Hepatocyte (in vitro differentiated cells): ENCODE measurements around the gene PER1. TPM values are rescaled to one million over a fixed set of nuclear protein-coding genes. Genes with fewer than 3 reads are reported as not detected.

Source experiments
- DNase-seq: peaks from one replicate; pipeline ENCODE4 v3.0.0-alpha.2; 2016; ENCODE audit warnings: low spot score
- H2AFZ ChIP-seq: fragments of 200-600 bp; sonication (generic); 2 replicates; pipeline ENCODE4 v1.6.0; 2016; ENCODE audit warnings: antibody characterized with exemption, mild to moderate bottlenecking
- H3K27ac ChIP-seq: fragments of 200-600 bp; sonication (generic); 2 replicates; pipeline ENCODE4 v1.5.1; 2016; ENCODE audit warnings: mild to moderate bottlenecking
- H3K27me3 ChIP-seq: fragments of 200-600 bp; sonication (generic); 2 replicates; pipeline ENCODE4 v1.6.1; 2016
- H3K36me3 ChIP-seq: fragments of 200-600 bp; sonication (generic); replicated peaks from 2 replicates; pipeline ENCODE4 v1.5.1; 2016; ENCODE audit warnings: low read depth; ENCODE audit not compliant: insufficient read depth
- H3K4me1 ChIP-seq: fragments of 200-600 bp; sonication (generic); 2 replicates; pipeline ENCODE4 v1.5.1; 2016; ENCODE audit warnings: mild to moderate bottlenecking, moderate library complexity; ENCODE audit not compliant: insufficient read depth
- H3K4me2 ChIP-seq: fragments of 200-600 bp; sonication (generic); 2 replicates; pipeline ENCODE4 v1.6.0; 2016
- H3K4me3 ChIP-seq: fragments of 200-600 bp; sonication (generic); 2 replicates; pipeline ENCODE4 v1.5.1; 2016; ENCODE audit warnings: mild to moderate bottlenecking
- H3K79me2 ChIP-seq: fragments of 200-600 bp; sonication (generic); 2 replicates; pipeline ENCODE4 v1.6.0; 2017; ENCODE audit warnings: mild to moderate bottlenecking
- H3K9me2 ChIP-seq: fragments of 200-600 bp; sonication (generic); replicated peaks from 2 replicates; pipeline ENCODE4 v1.6.0; 2017; ENCODE audit warnings: mild to moderate bottlenecking; ENCODE audit not compliant: insufficient read depth
- H3K9me3 ChIP-seq: fragments of 200-600 bp; sonication (generic); 2 replicates; pipeline ENCODE4 v1.5.1; 2016; ENCODE audit warnings: low read depth, mild to moderate bottlenecking
- H4K20me1 ChIP-seq: fragments of 200-600 bp; sonication (generic); 2 replicates; pipeline ENCODE4 v1.6.0; 2016; ENCODE audit warnings: mild to moderate bottlenecking; ENCODE audit not compliant: insufficient read depth, poor library complexity, severe bottlenecking
- EZH2 ChIP-seq: fragments of 200-600 bp; sonication (generic); IDR thresholded peaks from 2 replicates; pipeline ENCODE4 v1.6.1; 2016; ENCODE audit warnings: antibody characterized with exemption, mild to moderate bottlenecking, borderline replicate concordance
- EZH2phosphoT487 ChIP-seq: fragments of 200-600 bp; sonication (generic); IDR thresholded peaks from one replicate; pipeline ENCODE4 v1.6.1; 2018; ENCODE audit warnings: antibody characterized with exemption, mild to moderate bottlenecking, low read depth, moderate library complexity; ENCODE audit not compliant: unreplicated experiment, severe bottlenecking
- WGBS: methylation state at CpG from one replicate; pipeline ENCODE4 v1.1.6; 2016; ENCODE audit warnings: low lambda C conversion rate; ENCODE audit errors: missing lambda C conversion rate; 5-methylcytosine and 5-hydroxymethylcytosine counted together
- polyA plus RNA-seq: library from polyadenylated mRNA; unstranded; fragments of >200 nt; fragmentation: Nextera tagmentation; extraction: Ambion mirVana; gene quantifications from 2 replicates; pipeline ENCODE4 v1.2.1, GENCODE V29; 2016
- total RNA-seq: library from RNA; depleted of rRNA; stranded (reverse); fragments of >200 nt; gene quantifications from 2 replicates; pipeline ENCODE4 v1.2.3, GENCODE V29; 2014
- TF ChIP-seq, protein P1 (sequence below): fragments of 200-600 bp; sonication (generic); IDR thresholded peaks from 2 replicates; pipeline ENCODE4 v1.5.1; 2016; ENCODE audit warnings: antibody characterized with exemption, mild to moderate bottlenecking; ENCODE audit not compliant: poor library complexity

PER1 gene
- total and polyA plus RNA-seq, 2 experiments from 2014 or later, result 36.5 to 107 TPM

DNA sequence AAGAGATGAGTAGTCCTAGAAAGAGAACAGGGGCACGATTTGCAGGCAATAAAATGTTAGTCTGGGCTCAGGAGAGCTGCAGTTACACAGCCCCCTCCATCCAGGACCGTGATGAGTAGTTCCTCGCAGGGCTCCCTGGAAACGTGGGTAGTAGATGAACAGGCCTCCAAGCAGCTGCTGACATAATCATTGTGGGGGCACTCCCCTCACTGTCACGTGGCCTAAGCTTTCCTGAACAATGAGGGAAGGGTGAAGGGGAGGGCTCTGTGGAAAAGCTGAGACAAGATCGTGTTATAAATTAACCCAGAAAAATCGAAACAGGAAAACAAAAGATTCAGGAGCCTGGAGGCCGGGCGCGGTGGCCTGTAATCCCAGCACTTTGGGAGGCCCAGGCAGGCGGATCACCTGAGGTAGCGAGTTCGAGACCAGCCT, 1.3 kb upstream of the PER1 start:
- H3K4me1 ChIP-seq, result peaks cover 33% of the 10 kb centered on the region

DNA sequence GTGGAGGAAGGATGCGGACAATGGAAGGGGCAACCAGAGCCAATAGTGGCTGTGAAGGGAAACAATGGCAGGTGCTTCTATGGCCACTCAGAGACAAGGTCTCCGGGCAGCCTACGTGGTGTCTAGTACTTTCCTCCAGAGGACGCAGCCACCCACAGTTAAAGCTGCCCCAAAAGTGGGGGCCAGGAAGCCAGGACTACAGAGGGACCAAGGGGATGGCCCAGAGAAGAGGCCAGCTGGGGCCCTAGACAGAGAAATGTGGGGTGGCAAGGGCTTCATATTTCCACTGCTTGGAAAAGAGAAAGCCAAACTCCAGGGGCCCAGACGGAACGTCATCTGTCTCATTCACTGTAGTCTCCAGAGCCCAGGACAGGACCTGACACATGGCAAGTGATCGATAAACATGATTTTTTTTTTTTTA, 837 bp upstream of the PER1 start:
- H3K4me3 ChIP-seq, result no peak overlapping the region
- peak overlapping the region; percentile 87 for H3K4me2 ChIP-seq
- H3K9me2 ChIP-seq, result no peaks in the 10 kb centered on the region
- H2AFZ ChIP-seq, result no peak overlapping the region
- H3K4me1 ChIP-seq, result peaks cover 33% of the 10 kb centered on the region
- peaks cover 36% of the 10 kb centered on the region for H4K20me1 ChIP-seq
- DNase-seq, result no peak
- H3K36me3 ChIP-seq, result no peaks in the 10 kb centered on the region
- no peaks in the 10 kb centered on the region for H3K27me3 ChIP-seq
- TF ChIP-seq EZH2 (no peak), EZH2phosphoT487 (no peak)
- TF ChIP-seq, protein P1, sequence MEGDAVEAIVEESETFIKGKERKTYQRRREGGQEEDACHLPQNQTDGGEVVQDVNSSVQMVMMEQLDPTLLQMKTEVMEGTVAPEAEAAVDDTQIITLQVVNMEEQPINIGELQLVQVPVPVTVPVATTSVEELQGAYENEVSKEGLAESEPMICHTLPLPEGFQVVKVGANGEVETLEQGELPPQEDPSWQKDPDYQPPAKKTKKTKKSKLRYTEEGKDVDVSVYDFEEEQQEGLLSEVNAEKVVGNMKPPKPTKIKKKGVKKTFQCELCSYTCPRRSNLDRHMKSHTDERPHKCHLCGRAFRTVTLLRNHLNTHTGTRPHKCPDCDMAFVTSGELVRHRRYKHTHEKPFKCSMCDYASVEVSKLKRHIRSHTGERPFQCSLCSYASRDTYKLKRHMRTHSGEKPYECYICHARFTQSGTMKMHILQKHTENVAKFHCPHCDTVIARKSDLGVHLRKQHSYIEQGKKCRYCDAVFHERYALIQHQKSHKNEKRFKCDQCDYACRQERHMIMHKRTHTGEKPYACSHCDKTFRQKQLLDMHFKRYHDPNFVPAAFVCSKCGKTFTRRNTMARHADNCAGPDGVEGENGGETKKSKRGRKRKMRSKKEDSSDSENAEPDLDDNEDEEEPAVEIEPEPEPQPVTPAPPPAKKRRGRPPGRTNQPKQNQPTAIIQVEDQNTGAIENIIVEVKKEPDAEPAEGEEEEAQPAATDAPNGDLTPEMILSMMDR, result no peak
- H3K27ac ChIP-seq, result peak overlapping the region; percentile 99
- peaks cover 53% of the 10 kb centered on the region for H3K79me2 ChIP-seq
- 86% methylated on average over 7 of the region's 7 CpGs for WGBS
- H3K9me3 ChIP-seq, result no peaks in the 10 kb centered on the region

More for the DNA sequence above, 1.3 kb upstream of the PER1 start:
- peak; percentile 95 for DNase-seq
- H3K9me2 ChIP-seq, result no peaks in the 10 kb centered on the region
- no peaks in the 10 kb centered on the region for H3K36me3 ChIP-seq
- H3K79me2 ChIP-seq, result peaks cover 49% of the 10 kb centered on the region
- no peak for TF ChIP-seq EZH2
- TF ChIP-seq EZH2phosphoT487, result no peak
- TF ChIP-seq, protein P1, result no peak
- no peaks in the 10 kb centered on the region for H3K9me3 ChIP-seq
- peaks cover 31% of the 10 kb centered on the region for H4K20me1 ChIP-seq
- WGBS, result 38% methylated on average over 13 of the region's 13 CpGs
- H3K4me2 ChIP-seq, result peak overlapping the region; percentile 87
- H3K27me3 ChIP-seq, result no peaks in the 10 kb centered on the region
- H2AFZ ChIP-seq, result no peak overlapping the region
- no peak overlapping the region for H3K4me3 ChIP-seq
- peak overlapping the region; percentile 99 for H3K27ac ChIP-seq

DNA sequence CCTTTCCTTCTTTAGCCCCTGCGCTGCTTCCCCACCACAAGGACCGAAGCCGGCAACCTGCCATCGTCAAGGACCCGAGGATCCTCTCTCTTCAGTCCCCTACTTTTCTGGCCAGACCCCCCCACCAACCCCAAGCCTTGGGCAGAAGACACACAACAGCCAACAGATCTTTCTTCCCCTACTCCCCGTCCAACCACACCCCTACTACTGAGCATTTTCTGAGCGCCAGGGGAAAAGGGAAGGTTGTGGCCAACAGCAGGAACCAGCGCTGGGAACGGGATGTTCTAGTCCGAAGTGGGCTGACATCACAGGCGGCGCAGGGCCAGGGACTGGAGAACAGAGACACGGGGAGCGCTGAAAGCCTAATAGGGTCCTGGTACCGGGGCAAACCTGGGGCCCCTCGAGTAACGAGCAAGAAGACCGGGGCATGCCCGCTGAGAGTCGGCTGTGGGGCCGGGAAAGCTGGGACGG, 528 bp downstream of the PER1 start:
- 1% methylated on average over 22 of the region's 22 CpGs for WGBS
- Histone ChIP-seq H3K27me3 (no peaks in the 10 kb centered on the region), H3K79me2 (peaks cover 53% of the 10 kb centered on the region), H4K20me1 (peaks cover 49% of the 10 kb centered on the region), H3K4me2 (peak overlapping the region; percentile 87), H3K4me1 (peaks cover 30% of the 10 kb centered on the region), H3K9me3 (no peaks in the 10 kb centered on the region), H3K4me3 (peak overlapping the region; percentile 62), H2AFZ (no peak overlapping the region), H3K36me3 (no peaks in the 10 kb centered on the region), H3K27ac (peak overlapping the region; percentile 99), H3K9me2 (no peaks in the 10 kb centered on the region)
- DNase-seq, result peak; percentile 78
- TF ChIP-seq, protein P1, result no peak
- TF ChIP-seq EZH2, result no peak
- TF ChIP-seq EZH2phosphoT487, result no peak
